IMR-90 (cell line): ENCODE results near the gene SSBP2.

Experiments used
- BHLHE40 ChIP-seq: fragments of 150-350 bp; IDR thresholded peaks from 2 replicates; pipeline ENCODE4 v1.6.1; 2016; ENCODE audit warnings: mild to moderate bottlenecking, low read depth, low read length
- CTCF ChIP-seq: conservative IDR thresholded peaks from 2 replicates; pipeline ENCODE4 v1.5.1; 2012; ENCODE audit warnings: mild to moderate bottlenecking, low read depth, low read length, improper control_type of control experiment
- MAZ ChIP-seq: IDR thresholded peaks from 2 replicates; pipeline ENCODE4 v1.6.1; 2012; ENCODE audit warnings: low read depth, mild to moderate bottlenecking, low read length, improper control_type of control experiment, moderate library complexity, borderline replicate concordance
- POLR2A ChIP-seq: IDR thresholded peaks from 2 replicates; pipeline ENCODE4 v1.6.1; 2012; ENCODE audit warnings: mild to moderate bottlenecking, low read depth, low read length
- RAD21 ChIP-seq: IDR thresholded peaks from 2 replicates; pipeline ENCODE4 v1.6.1; 2012; ENCODE audit warnings: low read length, improper control_type of control experiment
- USF2 ChIP-seq: fragments of 150-350 bp; IDR thresholded peaks from 2 replicates; pipeline ENCODE4 v1.6.1; 2017; ENCODE audit warnings: mild to moderate bottlenecking, antibody characterized with exemption, low read length, low read depth

- TF ChIP-seq CTCF: no peak
- TF ChIP-seq MAZ: no peak
- no peak for TF ChIP-seq RAD21
- TF ChIP-seq USF2: no peak
- TF ChIP-seq POLR2A: no peak
- no peak for TF ChIP-seq BHLHE40
These were observed 111.3 kb downstream of the SSBP2 start for GRCh38 chr5:81639556-81639955.
